Fibroblast of gingiva (primary cell): Measurements from ENCODE around the gene REXO4.
"Not testable (repeated sequence)": the region's sequence is repeated elsewhere in the genome, so short reads cannot be mapped to it uniquely, and the experiment has no call there.

Experiments
- DNase-seq: peaks from one replicate; pipeline ENCODE4 v3.0.0-alpha.2; 2011; ENCODE audit warnings: low read depth

The REXO4 gene

GRCh38 chr9:133417541-133418461 is at the start of gene REXO4:
Gene REXO4 (minus strand): TSS chr9:133418010. CDS start chr9:133417844, 166 bp downstream.
- peak; percentile 87 for DNase-seq

- DNase-seq, result no peak
Measured at GRCh38 chr9:133467101-133467500, 49.3 kb upstream of the REXO4 start.

- no peak for DNase-seq
Measured at GRCh38 chr9:133465984-133466383, 48.2 kb upstream of the REXO4 start.

GRCh38 chr9:133464638-133465037 is 46.8 kb upstream of the REXO4 start:
- DNase-seq, result no peak

GRCh38 chr9:133463864-133464615 is 46.2 kb upstream of the REXO4 start:
- no peak for DNase-seq

- DNase-seq, result no peak
Measured at GRCh38 chr9:133463234-133463863, 45.5 kb upstream of the REXO4 start.

- DNase-seq, result no peak
Measured at GRCh38 chr9:133461975-133462374, 44.2 kb upstream of the REXO4 start.

GRCh38 chr9:133460405-133461175 is 42.8 kb upstream of the REXO4 start:
- no peak for DNase-seq

- DNase-seq, result peak; percentile 81
Measured at GRCh38 chr9:133459476-133460404, 41.9 kb upstream of the REXO4 start, which contains the start of gene CACFD1. Gene CACFD1 (plus strand): TSS chr9:133459978. CDS start chr9:133460067, 89 bp downstream.

GRCh38 chr9:133458643-133459312 is 41.0 kb upstream of the REXO4 start:
- DNase-seq, result no peak

- DNase-seq, result no peak
Measured at GRCh38 chr9:133457748-133458147, 39.9 kb upstream of the REXO4 start.

- no peak for DNase-seq
Measured at GRCh38 chr9:133457233-133457632, 39.4 kb upstream of the REXO4 start.

GRCh38 chr9:133456409-133456808 is 38.6 kb upstream of the REXO4 start:
- no peak for DNase-seq

- no peak for DNase-seq
Measured at GRCh38 chr9:133455936-133456335, 38.1 kb upstream of the REXO4 start.

- DNase-seq, result no peak
Measured at GRCh38 chr9:133454943-133455673, 37.3 kb upstream of the REXO4 start.

GRCh38 chr9:133454325-133454724 is 36.5 kb upstream of the REXO4 start:
- no peak for DNase-seq

GRCh38 chr9:133453651-133454050 is 35.8 kb upstream of the REXO4 start:
- no peak for DNase-seq

GRCh38 chr9:133452562-133452961 is 34.8 kb upstream of the REXO4 start:
- no peak for DNase-seq

GRCh38 chr9:133451865-133452264 is 34.1 kb upstream of the REXO4 start:
- DNase-seq, result not testable (repeated sequence)
